ENCODE measurements around the gene CRYL1.
A peak's percentile ranks its signal among the peaks of the same experiment; 100 is the strongest.

The CRYL1 gene

DNA sequence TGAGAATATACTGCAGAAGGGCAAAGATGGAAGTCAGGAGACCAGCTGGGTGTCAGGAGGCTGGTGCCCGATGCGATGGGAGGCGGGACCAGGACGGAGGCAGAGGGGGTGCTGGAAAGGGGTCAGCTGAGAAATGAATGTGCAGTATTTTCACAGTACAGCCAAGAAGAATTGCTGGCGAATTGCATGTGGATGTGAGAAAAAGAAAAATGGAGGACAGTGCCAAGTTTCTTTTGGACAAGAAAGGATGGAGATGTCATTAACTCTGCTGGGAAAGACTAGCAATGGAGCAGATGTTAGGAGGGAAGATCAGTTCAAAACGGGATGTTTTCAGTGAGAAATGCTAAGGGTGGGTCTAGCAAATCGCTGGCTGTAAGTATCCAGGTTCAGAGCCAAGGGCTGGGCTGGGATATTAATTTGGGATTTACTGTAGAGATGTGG, 7.0 kb downstream of the CRYL1 start:
- peak; percentile 37 for DNase-seq (ENCODE audit: low read depth)
- H3K4me3 ChIP-seq (ENCODE audit: control insufficient read depth, low read depth, low read length) = no peak overlapping the region
- TF ChIP-seq CTCF (conservative IDR thresholded peaks at IDR 0.05; ENCODE audit: control insufficient read depth, insufficient read depth, low read depth, low read length) = no peak

GRCh38 chr13:20514866-20515265, 10.8 kb downstream of the CRYL1 start:
- no peak overlapping the region for H3K4me3 ChIP-seq (ENCODE audit: control insufficient read depth, low read depth, low read length)
- TF ChIP-seq CTCF (conservative IDR thresholded peaks at IDR 0.05; ENCODE audit: control insufficient read depth, insufficient read depth, low read depth, low read length) = no peak
- no peak for DNase-seq (ENCODE audit: low read depth)

- DNase-seq (ENCODE audit: low read depth) = no peak
- TF ChIP-seq CTCF (conservative IDR thresholded peaks at IDR 0.05; ENCODE audit: control insufficient read depth, insufficient read depth, low read depth, low read length) = no peak
- H3K4me3 ChIP-seq (ENCODE audit: control insufficient read depth, low read depth, low read length) = no peak overlapping the region
Measured at GRCh38 chr13:20513466-20513995, 12.1 kb downstream of the CRYL1 start.

DNA sequence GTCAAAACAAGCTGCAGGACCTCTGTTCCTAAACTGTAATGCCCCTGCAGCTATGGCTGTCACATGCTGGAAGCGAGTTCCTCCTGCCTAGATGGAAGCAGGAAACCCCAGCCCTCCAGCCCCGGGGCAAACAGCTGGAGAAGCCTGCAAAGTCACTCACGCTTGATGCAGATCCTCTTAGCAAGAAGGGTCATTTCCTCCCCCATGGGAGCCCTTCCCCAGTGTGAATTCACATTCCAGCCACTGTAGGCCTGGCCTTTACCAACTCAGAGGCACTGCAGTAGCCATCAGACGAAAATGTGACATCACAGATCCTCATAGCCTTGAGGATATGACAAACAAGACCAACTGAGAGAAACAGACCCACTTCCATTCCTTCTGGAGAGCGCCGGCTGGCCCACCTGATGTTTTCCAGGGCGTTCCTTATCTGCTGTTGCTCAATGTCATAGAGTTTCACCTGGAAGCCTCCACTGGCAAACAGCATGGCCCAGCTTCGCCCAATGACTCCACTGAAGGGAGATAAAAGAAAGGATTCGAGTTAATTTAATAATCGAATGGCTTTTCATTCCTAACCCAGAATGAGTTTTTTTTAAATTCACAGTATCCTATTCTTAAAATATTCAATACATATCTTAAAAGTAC, 13.5 kb downstream of the CRYL1 start:
- DNase-seq (ENCODE audit: low read depth) = no peak
- no peak for TF ChIP-seq CTCF (conservative IDR thresholded peaks at IDR 0.05; ENCODE audit: control insufficient read depth, insufficient read depth, low read depth, low read length)
- H3K4me3 ChIP-seq (ENCODE audit: control insufficient read depth, low read depth, low read length) = no peak overlapping the region

GRCh38 chr13:20506696-20507095, 19.0 kb downstream of the CRYL1 start:
- no peak overlapping the region for H3K4me3 ChIP-seq (ENCODE audit: control insufficient read depth, low read depth, low read length)
- no peak for DNase-seq (ENCODE audit: low read depth)
- no peak for TF ChIP-seq CTCF (conservative IDR thresholded peaks at IDR 0.05; ENCODE audit: control insufficient read depth, insufficient read depth, low read depth, low read length)

GRCh38 chr13:20505405-20506366, 20.0 kb downstream of the CRYL1 start:
- no peak for DNase-seq (ENCODE audit: low read depth)
- TF ChIP-seq CTCF (conservative IDR thresholded peaks at IDR 0.05; ENCODE audit: control insufficient read depth, insufficient read depth, low read depth, low read length) = no peak
- no peak overlapping the region for H3K4me3 ChIP-seq (ENCODE audit: control insufficient read depth, low read depth, low read length)

Measured in fibroblast of mammary gland (primary cell).